IMR-90 (cell line): Measurements from ENCODE around the gene ARHGAP24. TPM values are rescaled to one million over a fixed set of nuclear protein-coding genes. Genes with fewer than 3 reads are reported as not detected.

ENCODE experiments used
- ATAC-seq: fragments of 200-7000 bp; cut with Tn5 transposase; 2 replicates; pipeline ENCODE4 v1.9.1; 2020; ENCODE audit warnings: low read depth, mild to moderate bottlenecking, moderate library complexity
- BruUV-seq: library from RNA; stranded (reverse); fragments of 400-500 nt; replicated peaks from 2 replicates; lab custom pipeline; 2021; lab: Mats Ljungman, UMichigan
- CTCF ChIA-PET: fragments of 300-600 bp; formaldehyde crosslinking; extraction: SDS; loops from one replicate; lab custom pipeline; 2021; ENCODE audit warnings: antibody characterized with exemption; lab: Yijun Ruan, JAX
- POLR2A ChIA-PET: fragments of 300-600 bp; sonication (Branson Sonifier 250); formaldehyde crosslinking; loops from one replicate; lab custom pipeline; 2022; ENCODE audit warnings: antibody characterized with exemption; ENCODE audit not compliant: unreplicated experiment; lab: Charles Lee
- DNase-seq: peaks from one replicate; pipeline ENCODE4 v3.0.0; 2013
- H2AFZ ChIP-seq: replicated peaks from 2 replicates; pipeline ENCODE3; 2013; ENCODE audit warnings: low read length, mild to moderate bottlenecking; ENCODE audit not compliant: poor library complexity
- H2AK5ac ChIP-seq: 2 replicates; pipeline ENCODE4 v1.6.1; 2013; ENCODE audit warnings: low read depth, low read length, inconsistent platforms
- H2AK9ac ChIP-seq: replicated peaks from 2 replicates; pipeline ENCODE3; 2013; ENCODE audit warnings: mild to moderate bottlenecking, low read depth, low read length, moderate library complexity; ENCODE audit not compliant: poor library complexity
- H2BK120ac ChIP-seq: 2 replicates; pipeline ENCODE4 v1.6.1; 2013; ENCODE audit warnings: low read depth, low read length, inconsistent platforms
- H2BK15ac ChIP-seq: 3 replicates; pipeline ENCODE4 v1.6.1; 2013; ENCODE audit warnings: low read depth, low read length, inconsistent platforms
- H2BK20ac ChIP-seq: 2 replicates; pipeline ENCODE4 v1.6.1; 2013; ENCODE audit warnings: low read depth, mild to moderate bottlenecking, inconsistent platforms, low read length, moderate library complexity
- H2BK5ac ChIP-seq: 2 replicates; pipeline ENCODE4 v1.6.1; 2013; ENCODE audit warnings: mild to moderate bottlenecking, low read depth, low read length, inconsistent platforms; ENCODE audit not compliant: poor library complexity, severe bottlenecking
- H3K14ac ChIP-seq: replicated peaks from 2 replicates; pipeline ENCODE4 v1.6.1; 2013; ENCODE audit warnings: low read depth, low read length, inconsistent platforms
- H3K18ac ChIP-seq: 2 replicates; pipeline ENCODE4 v1.6.1; 2013; ENCODE audit warnings: low read depth, low read length, control low read depth
- H3K23ac ChIP-seq: 2 replicates; pipeline ENCODE4 v1.6.1; 2013; ENCODE audit warnings: low read depth, low read length, inconsistent platforms
- H3K27ac ChIP-seq: 2 replicates; pipeline ENCODE4 v1.5.1; 2013; ENCODE audit warnings: mild to moderate bottlenecking, control low read depth, low read length; ENCODE audit not compliant: insufficient read depth
- H3K27me3 ChIP-seq: 2 replicates; pipeline ENCODE4 v1.6.1; 2013; ENCODE audit warnings: low read length; ENCODE audit not compliant: control insufficient read depth, insufficient read depth
- H3K36me3 ChIP-seq: 2 replicates; pipeline ENCODE4 v1.6.1; 2013; ENCODE audit warnings: low read length, mixed read lengths; ENCODE audit not compliant: control insufficient read depth, insufficient read depth
- H3K4ac ChIP-seq: 2 replicates; pipeline ENCODE4 v1.6.1; 2013; ENCODE audit warnings: low read depth, low read length, inconsistent platforms
- H3K4me1 ChIP-seq: 2 replicates; pipeline ENCODE4 v1.6.1; 2013; ENCODE audit warnings: low read length, mixed read lengths; ENCODE audit not compliant: control insufficient read depth, insufficient read depth
- H3K4me2 ChIP-seq: 2 replicates; pipeline ENCODE4 v1.6.1; 2013; ENCODE audit warnings: low read depth, mild to moderate bottlenecking, control low read depth, low read length, moderate library complexity
- H3K4me3 ChIP-seq: 2 replicates; pipeline ENCODE4 v1.5.1; 2013; ENCODE audit warnings: low read depth, mild to moderate bottlenecking, control low read depth, low read length, moderate library complexity; ENCODE audit not compliant: insufficient read depth
- H3K56ac ChIP-seq: 2 replicates; pipeline ENCODE4 v1.6.1; 2013; ENCODE audit warnings: low read length, inconsistent platforms; ENCODE audit not compliant: insufficient read depth; ENCODE audit errors: extremely low read depth
- H3K79me1 ChIP-seq, 2 experiments: 2 replicates each; pipeline ENCODE4 v1.6.1; 2013; ENCODE audit warnings: low read length in 2 of 2, inconsistent platforms in 1 of 2, low read depth in 1 of 2
- H3K9ac ChIP-seq: 2 replicates; pipeline ENCODE4 v1.6.1; 2013; ENCODE audit warnings: low read depth, low read length, control low read depth
- H3K9me1 ChIP-seq: 2 replicates; pipeline ENCODE4 v1.6.1; 2013; ENCODE audit warnings: low read length, inconsistent platforms; ENCODE audit not compliant: insufficient read depth
- H3K9me3 ChIP-seq: 2 replicates; pipeline ENCODE4 v1.6.1; 2013; ENCODE audit warnings: low read length; ENCODE audit not compliant: control insufficient read depth, insufficient read depth
- H4K20me1 ChIP-seq: 2 replicates; pipeline ENCODE4 v1.6.1; 2013; ENCODE audit warnings: low read length, inconsistent platforms; ENCODE audit not compliant: insufficient read depth
- H4K5ac ChIP-seq: 2 replicates; pipeline ENCODE4 v1.6.1; 2013; ENCODE audit warnings: mild to moderate bottlenecking, low read depth, low read length, control low read depth
- H4K8ac ChIP-seq, 2 experiments: 2 replicates each; pipeline ENCODE4 v1.6.1; 2013; ENCODE audit warnings: low read depth in 2 of 2, low read length in 2 of 2, control low read depth in 1 of 2, inconsistent platforms in 1 of 2
- H4K91ac ChIP-seq: 2 replicates; pipeline ENCODE4 v1.6.1; 2013; ENCODE audit warnings: low read depth, low read length, inconsistent platforms; ENCODE audit not compliant: insufficient read depth
- CEBPB ChIP-seq: IDR thresholded peaks from 2 replicates; pipeline ENCODE4 v1.6.1; 2012; ENCODE audit warnings: low read depth, low read length, improper control_type of control experiment
- CHD1 ChIP-seq: IDR thresholded peaks from 2 replicates; pipeline ENCODE4 v1.6.1; 2012; ENCODE audit warnings: low read depth, low read length, improper control_type of control experiment
- CTCF ChIP-seq: conservative IDR thresholded peaks from 2 replicates; pipeline ENCODE4 v1.5.1; 2012; ENCODE audit warnings: mild to moderate bottlenecking, low read depth, low read length, improper control_type of control experiment
- MAFK ChIP-seq: IDR thresholded peaks from 2 replicates; pipeline ENCODE4 v1.6.1; 2012; ENCODE audit warnings: low read depth, low read length, improper control_type of control experiment
- MXI1 ChIP-seq: IDR thresholded peaks from 2 replicates; pipeline ENCODE4 v1.6.1; 2012; ENCODE audit warnings: low read depth, mild to moderate bottlenecking, low read length, moderate library complexity, borderline replicate concordance
- RFX5 ChIP-seq: IDR thresholded peaks from 2 replicates; pipeline ENCODE4 v1.8.0; 2012; ENCODE audit warnings: low read depth, mild to moderate bottlenecking, low read length, moderate library complexity
- WGBS, 2 experiments: methylation state at CpG; one replicate each; pipeline versions ENCODE4 v1.1.5 to v1.1.7; 2013; ENCODE audit warnings: missing lambda C conversion rate in 2 of 2; ENCODE audit not compliant: insufficient read length in 1 of 2; ENCODE audit errors: extremely low coverage in 2 of 2; 5-methylcytosine and 5-hydroxymethylcytosine counted together
- dilution Hi-C: fragments of 300-500 bp; cut with HindIII; formaldehyde crosslinking; loops from one replicate; pipeline ENCODE4 v1.14.3; 2018; ENCODE audit warnings: low sequenced_read_pairs; ENCODE audit not compliant: unreplicated experiment
- in situ Hi-C: fragments of 300-500 bp; cut with MboI; formaldehyde crosslinking; loops from 3 replicates; pipeline ENCODE4 v1.14.3; 2019; ENCODE audit warnings: low sequenced_read_pairs, inconsistent platforms, mixed read lengths
- intact Hi-C: fragments of 100-400 bp; cut with micrococcal nuclease; formaldehyde crosslinking; loops from 2 replicates; pipeline ENCODE4 v1.10.0; 2022
- polyA plus RNA-seq, 3 experiments: library from polyadenylated mRNA; depleted of rRNA; stranded (reverse); fragments of >200 nt; gene quantifications; 2 replicates each; pipeline ENCODE4 v1.2.3, GENCODE V29; 2012; ENCODE audit warnings: low replicate concordance in 1 of 3
- total RNA-seq: library from RNA; depleted of rRNA; stranded (reverse); fragments of >200 nt; gene quantifications from 2 replicates; pipeline ENCODE4 v1.2.3, GENCODE V29; 2012

Gene ARHGAP24
- total and polyA plus RNA-seq, 2 of the 4 experiments (the other 2 are of a cell fraction), result 11.9 to 24.0 TPM

GRCh38 chr4:85798012-85798770 is 323.2 kb downstream of the ARHGAP24 start:
- no peak overlapping the region for H4K91ac ChIP-seq
- H2BK120ac ChIP-seq, result no peak overlapping the region
- no peak overlapping the region for H3K23ac ChIP-seq
- in situ Hi-C loops, result no loop called here
- dilution Hi-C loops, result no loop called here
- ATAC-seq (no peak), DNase-seq (no peak)
- H4K5ac ChIP-seq, result no peak overlapping the region
- no peaks in the 10 kb centered on the region for H4K20me1 ChIP-seq
- H3K4me1 ChIP-seq, result peaks cover 2% of the 10 kb centered on the region; the same call in 1 of the 2 replicates
- no peak overlapping the region for H3K4me3 ChIP-seq
- H3K36me3 ChIP-seq, result no peaks in the 10 kb centered on the region
- no peaks in the 10 kb centered on the region for H3K27me3 ChIP-seq
- no peaks in the 10 kb centered on the region for H3K9me3 ChIP-seq
- WGBS, 2 experiments, result no CpG with 5 or more reads among the region's 2 CpGs
- H3K14ac ChIP-seq, result no peak overlapping the region
- no peak overlapping the region for H3K4me2 ChIP-seq
- H2BK15ac ChIP-seq, result no peak overlapping the region
- peaks cover 10 to 33% of the 10 kb centered on the region in 2 experiments for H3K79me1 ChIP-seq
- no peak overlapping the region for H4K8ac ChIP-seq
- no peak overlapping the region for H2BK20ac ChIP-seq
- ChIA-PET CTCF (interaction anchor here (0.6 to 2.8 kb wide), 8 partner anchors 9 to 617 kb away, joined by 3 to 25 read pairs (median 16); no protein-coding TSS in a partner anchor), POLR2A (no interaction called here)
- no peak overlapping the region for H3K4ac ChIP-seq
- H3K27ac ChIP-seq, result no peak overlapping the region
- no peak overlapping the region for H2AK5ac ChIP-seq
- H3K56ac ChIP-seq, result no peak overlapping the region
- no peak overlapping the region for H2BK5ac ChIP-seq
- BruUV-seq, result no TSS peak
- TF ChIP-seq CTCF, result no peak
- peak; percentile 31; the same call in 1 of the 2 replicates for TF ChIP-seq CEBPB
- no peak for TF ChIP-seq RFX5
- no peak for TF ChIP-seq MXI1
- no peak for TF ChIP-seq MAFK
- no peak for TF ChIP-seq CHD1
- intact Hi-C loops, result loop anchor here (5.0 kb wide), 1 partner anchor 424 kb away; no protein-coding TSS in a partner anchor
- no peak overlapping the region for H2AK9ac ChIP-seq
- H3K9ac ChIP-seq, result no peak overlapping the region
- H3K18ac ChIP-seq, result no peak overlapping the region
- no peak overlapping the region for H2AFZ ChIP-seq
- H3K9me1 ChIP-seq, result no peaks in the 10 kb centered on the region
